Measurements from ENCODE around the gene LILRB4.

GRCh38 chr19:54694648-54695047, 31.9 kb downstream of the LILRB4 start:
- TF ChIP-seq CTCF (tag by site-specific recombination; IDR thresholded peaks at IDR 0.05), result no peak
- TF ChIP-seq ZNF776 (tag by site-specific recombination; IDR thresholded peaks at IDR 0.05; ENCODE audit: borderline replicate concordance), result no peak
- TF ChIP-seq ZBTB1 (tag by site-specific recombination; IDR thresholded peaks at IDR 0.05), result no peak
- no peak for TF ChIP-seq SETDB1 (IDR thresholded peaks at IDR 0.05; ENCODE audit: insufficient read length, low read length)
- TF ChIP-seq ZNF518A (tag by site-specific recombination; conservative IDR thresholded peaks at IDR 0.05; ENCODE audit: low read depth), result no peak
- TF ChIP-seq TCF7L2 (IDR thresholded peaks at IDR 0.05; ENCODE audit: borderline replicate concordance, low read depth, low read length), result no peak
- no peak for TF ChIP-seq ZNF48 (tag by site-specific recombination; IDR thresholded peaks at IDR 0.05)
- TF ChIP-seq ZNF155 (tag by site-specific recombination; IDR thresholded peaks at IDR 0.05), result no peak
- no peak for TF ChIP-seq ZNF514 (tag by site-specific recombination; IDR thresholded peaks at IDR 0.05)
- no peak for TF ChIP-seq SP2 (tag by site-specific recombination; IDR thresholded peaks at IDR 0.05)
- no peak for TF ChIP-seq ATF2 (tag by site-specific recombination; IDR thresholded peaks at IDR 0.05; ENCODE audit: low read depth)
- TF ChIP-seq ZBTB17 (tag by site-specific recombination; IDR thresholded peaks at IDR 0.05), result no peak

Data from HEK293 (cell line).